Fibroblast of lung (primary cell): ENCODE data around the gene PLCG2.

Source experiments
- CTCF ChIP-seq, 2 donors: IDR thresholded peaks in 1 of 2; conservative IDR thresholded peaks in 1 of 2; 1 replicate in 1 of 2; 2 replicates in 1 of 2; pipeline ENCODE4 v1.5.1; 2011 to 2012; ENCODE audit warnings: low read length in 2 of 2, control low read depth in 1 of 2, inconsistent platforms in 1 of 2, low read depth in 1 of 2, mild to moderate bottlenecking in 1 of 2
- EZH2 ChIP-seq: IDR thresholded peaks from 2 replicates; pipeline ENCODE4 v1.5.1; 2012; ENCODE audit warnings: low read length, control low read depth, mild to moderate bottlenecking; ENCODE audit errors: missing control alignments

- TF ChIP-seq CTCF (conservative IDR thresholded peaks at IDR 0.05 in 1 of 2, IDR thresholded peaks at IDR 0.05 in 1 of 2; ENCODE audit: low read depth in 1 of 2, low read length in 2 of 2) (no peak), EZH2 (no peak)
These were observed 109.7 kb downstream of the PLCG2 start for GRCh38 chr16:81888520-81889394.
